ENCODE measurements around the gene FMN1.

DNA sequence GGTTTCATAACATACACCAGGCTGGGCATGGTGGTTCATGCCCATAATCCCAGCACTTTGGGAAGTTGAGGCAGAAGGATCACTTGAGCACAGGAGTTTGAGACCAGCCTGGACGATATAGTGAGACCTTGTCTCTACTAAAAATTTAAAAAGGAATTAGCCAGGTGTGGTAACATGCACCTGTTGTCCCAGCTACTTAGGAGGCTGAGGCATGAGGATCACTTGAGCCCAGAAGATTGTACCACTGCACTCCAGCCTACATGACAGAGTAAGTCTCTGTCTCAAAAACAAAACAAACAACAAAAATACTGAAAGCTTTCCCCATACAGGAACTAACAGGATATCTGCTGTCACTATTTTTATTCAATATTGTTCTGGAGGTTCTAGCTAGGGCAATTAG, 455.8 kb downstream of the FMN1 start:
- no peak for TF ChIP-seq EZH2 (IDR thresholded peaks at IDR 0.05; ENCODE audit: low read depth, low read length, severe bottlenecking)
- no peak for TF ChIP-seq JUN (IDR thresholded peaks at IDR 0.05; ENCODE audit: low read depth, low read length)
- TF ChIP-seq, protein P1, sequence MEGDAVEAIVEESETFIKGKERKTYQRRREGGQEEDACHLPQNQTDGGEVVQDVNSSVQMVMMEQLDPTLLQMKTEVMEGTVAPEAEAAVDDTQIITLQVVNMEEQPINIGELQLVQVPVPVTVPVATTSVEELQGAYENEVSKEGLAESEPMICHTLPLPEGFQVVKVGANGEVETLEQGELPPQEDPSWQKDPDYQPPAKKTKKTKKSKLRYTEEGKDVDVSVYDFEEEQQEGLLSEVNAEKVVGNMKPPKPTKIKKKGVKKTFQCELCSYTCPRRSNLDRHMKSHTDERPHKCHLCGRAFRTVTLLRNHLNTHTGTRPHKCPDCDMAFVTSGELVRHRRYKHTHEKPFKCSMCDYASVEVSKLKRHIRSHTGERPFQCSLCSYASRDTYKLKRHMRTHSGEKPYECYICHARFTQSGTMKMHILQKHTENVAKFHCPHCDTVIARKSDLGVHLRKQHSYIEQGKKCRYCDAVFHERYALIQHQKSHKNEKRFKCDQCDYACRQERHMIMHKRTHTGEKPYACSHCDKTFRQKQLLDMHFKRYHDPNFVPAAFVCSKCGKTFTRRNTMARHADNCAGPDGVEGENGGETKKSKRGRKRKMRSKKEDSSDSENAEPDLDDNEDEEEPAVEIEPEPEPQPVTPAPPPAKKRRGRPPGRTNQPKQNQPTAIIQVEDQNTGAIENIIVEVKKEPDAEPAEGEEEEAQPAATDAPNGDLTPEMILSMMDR (IDR thresholded peaks at IDR 0.05; ENCODE audit: control extremely low read depth in 1 of 3, insufficient read depth in 1 of 3, low read depth in 1 of 3, low read length in 3 of 3) = no peak
- no peak for TF ChIP-seq JUND (IDR thresholded peaks at IDR 0.05; ENCODE audit: low read length)
